H54 (cell line): ENCODE measurements around the gene DLG2.

ENCODE experiments used
- DNase-seq: peaks from one replicate; pipeline ENCODE4 v3.0.0; 2011; ENCODE audit warnings: low spot score, mixed read lengths; ENCODE audit not compliant: insufficient read length
- FAIRE-seq: peaks from 3 replicates; lab custom pipeline; 2011; peaks lifted over from hg19 to GRCh38; lab: Jason Lieb, UNC
- POLR2A ChIP-seq: IDR thresholded peaks from 2 replicates; pipeline ENCODE4 v1.6.1; 2011; ENCODE audit warnings: low read depth, mild to moderate bottlenecking, low read length

DLG2 gene

GRCh38 chr11:84476581-84476980, 1150.6 kb downstream of the DLG2 start:
- FAIRE-seq (no peak), DNase-seq (no peak)
- TF ChIP-seq POLR2A: no peak

- no peak for TF ChIP-seq POLR2A
- no peak for DNase-seq
- FAIRE-seq: no peak
Observed at GRCh38 chr11:84471501-84471900, 1155.6 kb downstream of the DLG2 start.

- DNase-seq (no peak), FAIRE-seq (no peak)
Observed at GRCh38 chr11:84468235-84468634, 1158.9 kb downstream of the DLG2 start.

GRCh38 chr11:84465040-84465439, 1162.1 kb downstream of the DLG2 start:
- FAIRE-seq: no peak
- no peak for DNase-seq
- TF ChIP-seq POLR2A: no peak

More at GRCh38 chr11:84468235-84468634, 1158.9 kb downstream of the DLG2 start:
- TF ChIP-seq POLR2A: no peak

- no peak for FAIRE-seq
- no peak for TF ChIP-seq POLR2A
- DNase-seq: no peak
Observed at GRCh38 chr11:84455691-84456090, 1171.5 kb downstream of the DLG2 start.

GRCh38 chr11:84452211-84452610, 1174.9 kb downstream of the DLG2 start:
- FAIRE-seq: no peak
- no peak for TF ChIP-seq POLR2A

DNA sequence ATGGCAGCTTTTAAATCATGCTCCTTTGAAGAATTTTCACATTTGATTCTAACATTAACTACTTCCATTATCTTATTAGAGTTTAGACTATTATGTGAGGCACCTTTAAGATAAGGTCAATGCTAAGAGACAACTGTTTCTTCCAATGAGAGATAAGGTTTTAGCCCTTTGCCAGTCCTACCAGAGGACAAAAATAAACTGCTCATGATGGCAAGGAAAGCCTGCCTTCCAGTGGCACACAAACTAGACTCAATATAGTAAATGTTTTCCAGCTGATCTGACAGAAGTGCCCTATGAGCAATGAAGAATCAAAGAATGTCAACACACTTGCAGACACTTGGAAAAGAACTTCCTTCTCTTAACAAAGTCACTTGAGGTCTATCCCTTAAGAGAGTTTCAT, 1188.6 kb downstream of the DLG2 start:
- TF ChIP-seq POLR2A: no peak
- DNase-seq (no peak), FAIRE-seq (no peak)

More at GRCh38 chr11:84452211-84452610, 1174.9 kb downstream of the DLG2 start:
- no peak for DNase-seq

DNA sequence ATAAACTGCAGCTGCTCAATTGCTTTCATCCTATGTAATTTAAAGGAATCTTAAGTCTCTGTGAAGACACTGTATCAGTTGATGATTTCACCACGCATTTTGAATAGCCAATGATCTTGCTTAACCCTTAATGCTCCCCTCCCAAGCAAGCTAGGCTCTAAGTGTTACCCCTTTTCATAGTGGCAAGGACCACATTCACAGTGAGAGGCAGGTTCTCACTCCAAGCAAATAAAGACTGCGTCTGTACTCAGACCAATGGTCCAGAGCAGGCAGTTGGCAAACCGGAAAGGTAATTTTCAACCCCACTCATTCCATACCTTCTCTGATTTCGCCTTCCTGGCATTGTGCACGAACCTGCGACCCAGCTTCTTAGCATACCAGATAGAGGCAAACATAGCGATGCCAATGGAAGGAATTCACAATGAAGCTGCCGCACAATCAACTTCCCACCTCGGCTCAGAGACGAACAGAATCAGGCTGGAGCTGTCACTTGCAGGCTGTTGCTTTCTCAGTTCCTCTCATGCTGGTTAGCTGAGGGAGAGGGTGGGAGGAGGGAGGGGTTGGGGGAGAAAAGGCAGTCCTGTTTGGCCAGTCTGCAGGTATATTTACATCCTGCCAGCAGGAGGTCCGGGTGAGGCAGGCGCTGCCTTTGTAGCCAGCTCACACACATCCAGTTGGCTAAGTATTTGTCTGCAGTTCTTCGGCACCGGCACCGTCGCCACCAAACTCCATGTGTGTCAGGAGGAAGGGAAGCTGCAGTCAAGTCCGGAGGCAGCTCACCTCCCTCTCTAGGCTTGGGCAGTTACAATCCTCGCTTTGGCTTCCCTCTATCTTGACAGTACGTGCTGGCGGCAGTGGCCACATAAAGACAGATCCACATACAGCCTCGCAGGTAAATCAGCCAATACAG, 1189.8 kb downstream of the DLG2 start:
- FAIRE-seq (no peak), DNase-seq (no peak)
- no peak for TF ChIP-seq POLR2A

DNA sequence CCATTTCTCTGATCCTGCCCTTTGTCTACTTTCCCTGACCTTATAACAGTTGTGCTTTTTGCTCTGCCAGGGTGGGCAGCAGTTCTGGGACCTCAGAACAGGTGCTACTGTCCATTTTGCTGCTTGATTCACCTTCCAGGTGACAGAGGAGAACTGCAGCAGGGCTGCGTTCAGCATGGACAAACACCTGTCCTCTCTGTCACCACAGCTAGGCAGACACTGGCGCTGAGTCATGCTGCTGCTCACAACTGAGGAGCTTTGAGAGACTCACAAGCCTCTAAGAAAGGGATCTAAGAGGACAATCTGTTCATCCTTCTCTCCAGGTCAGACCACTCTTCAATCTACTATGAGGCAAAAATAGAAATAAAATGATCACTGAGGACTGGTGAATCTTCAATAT, 1196.5 kb downstream of the DLG2 start:
- no peak for TF ChIP-seq POLR2A
- FAIRE-seq: no peak
- no peak for DNase-seq

GRCh38 chr11:84425673-84426072, 1201.5 kb downstream of the DLG2 start:
- FAIRE-seq (no peak), DNase-seq (no peak)
- TF ChIP-seq POLR2A: no peak

DNA sequence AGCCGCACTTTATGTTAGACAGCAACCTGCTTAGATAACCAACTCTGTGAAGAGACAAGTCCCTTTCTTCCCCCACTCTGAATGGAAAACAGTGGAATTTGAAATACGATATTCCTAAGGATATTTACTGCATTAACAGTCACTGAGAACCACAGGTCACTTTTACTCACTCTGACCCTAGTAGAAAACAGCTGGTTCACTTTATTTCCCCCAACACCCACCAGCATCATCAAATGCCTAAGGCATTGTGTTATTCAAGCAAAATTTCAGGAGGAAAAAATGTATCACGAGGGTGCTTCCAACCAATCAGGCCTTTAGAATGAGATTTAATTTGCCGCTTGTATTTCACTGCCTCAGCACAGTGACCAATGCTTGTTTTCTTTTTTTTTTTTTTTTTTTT, 1206.9 kb downstream of the DLG2 start:
- DNase-seq (no peak), FAIRE-seq (no peak)
- TF ChIP-seq POLR2A: no peak

GRCh38 chr11:84419616-84420015, 1207.5 kb downstream of the DLG2 start:
- DNase-seq (no peak), FAIRE-seq (no peak)
- no peak for TF ChIP-seq POLR2A

DNA sequence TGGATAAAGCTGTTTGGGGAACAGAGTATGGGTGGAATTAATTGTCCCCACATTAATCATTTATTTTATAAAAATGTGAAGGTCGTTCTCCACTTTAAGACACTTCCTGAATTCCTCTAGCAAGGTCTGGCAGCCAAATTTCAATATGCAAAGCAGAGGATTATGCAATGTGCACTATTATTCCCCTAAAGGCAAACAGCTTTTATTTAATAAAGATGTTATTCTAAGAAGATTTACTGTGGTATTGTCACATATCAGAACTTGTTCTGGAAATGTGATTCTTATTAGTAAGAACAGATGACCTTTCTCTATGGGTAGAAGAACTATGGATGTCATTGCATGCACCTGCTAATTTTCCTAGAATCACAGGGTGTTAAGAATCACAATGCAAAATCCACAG, 1212.2 kb downstream of the DLG2 start:
- TF ChIP-seq POLR2A: no peak
- DNase-seq (no peak), FAIRE-seq (no peak)

DNA sequence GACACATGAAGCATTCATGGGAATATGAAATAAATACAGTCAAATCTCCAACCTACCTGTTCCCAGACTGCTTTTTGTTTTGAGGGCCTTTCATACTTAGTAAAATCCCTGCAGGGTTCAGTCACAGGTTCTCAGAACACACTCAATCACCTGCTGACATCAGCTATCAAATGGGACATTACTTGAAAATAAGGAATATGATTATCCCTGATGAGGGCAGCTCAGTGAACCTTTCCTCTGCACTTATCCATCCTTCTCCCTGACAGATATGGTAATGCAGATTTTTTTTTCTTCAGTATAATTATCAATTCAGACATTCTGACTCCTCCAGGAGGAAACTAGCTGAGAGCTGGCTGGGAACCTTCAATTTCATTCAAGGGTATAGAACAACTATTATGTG, 1213.6 kb downstream of the DLG2 start:
- no peak for DNase-seq
- no peak for FAIRE-seq
- no peak for TF ChIP-seq POLR2A

- no peak for TF ChIP-seq POLR2A
- DNase-seq (no peak), FAIRE-seq (no peak)
Observed at GRCh38 chr11:84412862-84413261, 1214.3 kb downstream of the DLG2 start.

DNA sequence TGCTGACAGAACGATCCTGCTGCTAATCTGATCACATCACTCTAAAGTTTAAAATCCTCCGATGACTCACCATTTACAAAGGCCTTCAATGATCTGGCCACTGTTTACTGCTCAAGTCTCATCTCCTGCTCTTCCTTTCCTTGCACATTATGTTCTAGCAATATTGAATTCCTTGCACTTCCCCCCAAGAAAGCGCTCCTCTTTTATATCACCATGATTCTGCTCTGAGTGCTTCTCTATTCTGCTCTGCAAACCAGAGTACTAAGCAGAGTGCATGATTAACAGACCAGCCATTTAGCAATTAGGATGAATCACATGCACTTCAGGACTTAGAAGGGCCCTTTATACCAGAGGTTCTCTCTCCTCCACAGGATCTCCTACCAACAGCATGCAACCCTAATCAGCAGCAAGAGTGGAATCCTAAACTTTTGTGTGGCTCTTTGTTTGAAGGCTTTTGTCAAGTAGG, 1218.2 kb downstream of the DLG2 start:
- FAIRE-seq: no peak
- DNase-seq: no peak
- TF ChIP-seq POLR2A: no peak
